ENCODE results near the gene ZNF473.

The ZNF473 gene

GRCh38 chr19:50025794-50026549 lies at the start of gene ZNF473:
TSS of gene ZNF473 (plus strand) at chr19:50026005. CDS start at chr19:50031083, 5,078 bp downstream.
- DNase-seq: peak; percentile 90

- no peak for DNase-seq
Measured at GRCh38 chr19:49976496-49976895, 49.3 kb upstream of the ZNF473 start.

DNA sequence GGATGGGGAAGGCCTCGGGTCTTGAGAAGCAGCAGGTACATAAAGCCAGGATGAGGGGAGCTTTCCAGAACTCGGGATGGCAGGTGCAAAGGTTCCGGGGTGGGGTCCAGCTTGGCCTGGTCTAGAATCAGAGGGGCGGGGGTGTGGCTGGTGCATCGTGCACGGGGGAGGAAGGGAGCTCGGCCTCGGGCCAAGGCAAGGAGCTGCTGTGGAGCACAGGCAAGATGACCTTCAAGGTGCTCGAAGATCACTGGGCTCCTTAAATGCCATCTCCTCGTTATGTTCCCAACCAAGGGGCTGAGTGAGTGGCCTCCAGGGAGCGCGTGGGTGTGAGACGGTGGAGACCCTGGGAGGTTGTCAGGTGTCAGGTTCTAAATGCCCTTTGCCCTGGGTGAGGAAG lies 48.7 kb upstream of the ZNF473 start:
- no peak for DNase-seq

GRCh38 chr19:49977881-49978280 lies 47.9 kb upstream of the ZNF473 start:
- DNase-seq: no peak

- no peak for DNase-seq
Measured at GRCh38 chr19:49978324-49978723, 47.5 kb upstream of the ZNF473 start.

DNA sequence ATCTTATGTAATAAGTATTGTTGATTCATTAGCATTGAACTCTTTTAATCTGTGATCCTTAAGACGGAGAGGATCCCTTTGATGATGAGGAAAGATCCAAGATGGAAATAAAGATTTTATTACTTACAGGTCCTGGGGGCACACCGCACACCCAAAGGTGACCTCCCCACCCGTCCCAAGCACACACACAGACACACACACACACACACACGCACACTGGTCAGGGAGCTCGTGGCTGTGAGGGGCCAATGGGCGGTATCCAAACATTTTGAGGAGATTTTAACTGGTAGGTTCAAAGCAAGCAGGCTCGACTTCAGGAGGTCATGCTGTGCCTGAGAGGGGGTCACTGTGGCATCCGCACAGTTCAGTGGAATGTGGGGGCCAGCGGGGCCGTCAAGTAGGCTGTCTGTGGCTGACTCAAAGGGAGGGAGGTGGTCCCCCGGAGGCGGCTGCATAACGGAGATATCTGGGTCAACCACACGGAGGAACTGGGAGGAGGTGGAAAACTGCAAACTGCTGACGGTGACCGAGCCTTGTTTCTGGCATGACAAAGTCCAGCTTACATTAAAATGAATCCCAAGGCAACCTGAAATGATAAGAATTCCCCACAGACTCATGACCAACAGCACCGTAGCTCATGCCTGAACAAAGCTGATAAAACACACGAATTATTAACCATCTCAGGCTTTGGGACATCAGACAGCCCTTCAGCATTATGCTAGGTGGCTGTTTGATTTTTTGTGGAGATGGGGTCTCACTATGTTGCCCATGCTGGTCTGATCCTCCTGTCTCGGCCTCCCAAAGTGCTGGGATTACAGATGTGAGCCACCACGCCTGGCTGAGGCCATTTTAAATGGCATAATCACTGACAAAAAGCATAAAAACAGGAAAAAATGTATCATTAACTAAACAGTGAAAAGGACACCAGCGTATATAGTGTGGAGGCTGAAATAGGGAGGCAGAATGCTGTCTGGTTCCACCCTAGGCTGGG lies 43.9 kb upstream of the ZNF473 start:
- no peak for DNase-seq

GRCh38 chr19:49983645-49984229 lies 42.1 kb upstream of the ZNF473 start:
- DNase-seq: peak; percentile 81

DNA sequence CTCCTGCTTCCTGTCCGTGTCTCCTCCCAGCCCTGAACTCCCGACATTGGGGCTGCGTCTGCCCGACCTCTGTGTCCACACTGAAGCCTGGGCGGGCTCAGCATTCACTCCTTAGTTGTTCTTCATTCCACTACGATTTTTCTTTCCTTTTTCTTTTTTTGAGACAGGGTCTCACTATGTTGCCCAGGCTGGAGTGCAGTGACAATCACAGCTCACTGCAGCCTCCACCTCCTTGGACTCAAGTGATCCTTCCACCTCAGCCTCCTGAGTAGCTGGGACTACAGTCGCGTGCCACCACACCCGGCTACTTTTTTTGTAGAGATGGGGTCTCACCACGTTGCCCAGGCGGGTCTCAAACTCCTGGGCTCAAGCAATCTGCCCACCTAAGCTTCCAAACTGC lies 41.3 kb upstream of the ZNF473 start:
- DNase-seq: no peak

DNA sequence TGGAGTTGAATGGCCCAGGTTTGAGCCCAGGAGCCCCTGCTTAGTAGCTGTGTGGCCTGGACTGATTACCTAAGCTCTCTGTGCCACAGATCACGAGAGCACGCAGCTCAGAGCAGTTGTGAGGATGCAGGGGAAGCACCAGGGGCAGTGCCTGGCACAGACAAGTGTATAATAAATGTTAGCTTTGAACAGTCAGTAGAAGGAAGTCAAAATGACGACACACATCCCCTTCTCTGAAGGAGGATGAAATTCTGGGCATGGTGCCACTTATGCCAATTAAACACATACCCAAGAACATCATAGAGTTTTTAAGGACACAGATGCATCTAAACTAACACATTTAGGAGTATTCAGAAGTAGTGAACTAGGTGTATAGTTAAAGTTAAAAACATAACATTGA lies 39.9 kb upstream of the ZNF473 start:
- no peak for DNase-seq

DNA sequence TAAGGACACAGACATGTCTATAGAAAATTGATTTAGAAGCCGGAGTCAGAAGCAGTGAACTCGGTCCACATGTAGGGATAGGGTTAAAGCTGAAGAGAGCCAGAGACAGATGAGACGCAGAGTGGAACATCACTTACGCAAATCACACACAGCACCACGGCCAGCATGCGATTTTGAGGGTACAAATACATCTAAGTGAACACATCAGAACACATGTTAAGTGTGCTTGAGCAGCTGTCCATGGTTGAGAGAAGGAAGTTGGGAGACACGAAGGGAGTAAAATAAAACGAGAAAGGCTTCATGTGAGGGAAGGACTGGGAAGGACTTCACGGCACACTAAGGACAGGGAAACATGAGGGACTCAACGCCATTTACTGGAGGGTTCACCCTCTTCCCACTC lies 39.5 kb upstream of the ZNF473 start:
- no peak for DNase-seq

- peak; percentile 67 for DNase-seq
Measured at GRCh38 chr19:49987159-49987698, 38.6 kb upstream of the ZNF473 start.

- DNase-seq: no peak
Measured at GRCh38 chr19:49988007-49988406, 37.8 kb upstream of the ZNF473 start.

DNA sequence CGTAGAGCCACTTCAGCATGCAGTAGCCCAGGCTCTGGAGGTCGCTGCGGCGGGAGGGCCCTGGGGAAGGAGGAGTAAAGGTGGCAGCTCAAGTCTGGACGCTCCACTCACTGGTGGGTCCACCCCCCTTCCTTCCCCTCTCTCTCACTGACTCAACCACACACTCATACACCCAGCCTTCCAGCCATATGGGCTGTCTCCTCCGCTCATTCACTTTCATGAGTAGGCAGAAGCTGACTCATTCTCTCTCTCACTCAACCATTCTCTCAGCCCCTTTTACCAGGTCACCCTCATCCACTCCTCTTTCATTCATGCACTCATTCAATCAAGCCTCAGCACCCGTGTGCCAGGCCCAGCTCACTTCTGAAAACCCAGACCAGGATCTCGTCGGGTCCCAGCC lies 37.4 kb upstream of the ZNF473 start:
- DNase-seq: no peak

- DNase-seq: no peak
Measured at GRCh38 chr19:49997709-49998108, 28.1 kb upstream of the ZNF473 start.

- DNase-seq: no peak
Measured at GRCh38 chr19:49999371-50000010, 26.3 kb upstream of the ZNF473 start.

DNA sequence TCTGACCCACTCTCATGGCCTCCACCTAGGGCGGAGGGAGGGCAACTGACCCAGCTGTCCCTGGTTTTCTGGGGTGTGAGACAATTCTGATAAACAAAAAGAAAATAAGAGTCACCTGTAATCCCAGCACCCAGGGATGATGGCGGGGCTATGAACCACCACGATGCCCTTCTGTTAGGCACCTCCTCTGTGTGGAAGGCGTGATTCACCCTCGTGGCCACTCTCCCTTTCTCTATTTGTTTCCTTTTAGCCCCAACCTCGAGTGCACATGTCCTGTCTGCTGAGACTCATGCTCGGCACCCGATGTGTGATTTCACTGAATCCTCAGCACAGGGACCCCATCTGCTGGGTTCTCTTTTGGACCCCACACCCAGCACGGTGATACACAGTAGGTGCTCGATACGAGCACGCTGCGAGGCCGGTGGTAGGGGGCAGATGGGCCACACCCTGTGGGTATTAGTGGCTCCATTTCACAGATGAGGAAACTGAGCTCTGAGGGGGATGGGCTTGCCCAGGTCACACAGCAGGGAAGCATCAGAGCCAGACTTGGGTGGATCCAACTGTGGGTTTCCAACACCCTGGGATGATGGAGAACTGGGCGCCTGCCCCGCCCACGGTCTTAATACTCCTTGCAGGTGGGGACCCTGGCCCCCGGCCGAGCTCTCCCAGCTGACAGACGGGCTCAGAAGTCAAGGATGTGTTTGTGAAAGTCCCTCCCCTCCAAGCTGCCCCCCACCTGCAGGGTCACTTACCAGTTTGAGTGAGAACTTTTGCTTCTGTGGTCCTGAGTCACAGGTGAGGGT lies 25.6 kb upstream of the ZNF473 start:
- DNase-seq: no peak

DNA sequence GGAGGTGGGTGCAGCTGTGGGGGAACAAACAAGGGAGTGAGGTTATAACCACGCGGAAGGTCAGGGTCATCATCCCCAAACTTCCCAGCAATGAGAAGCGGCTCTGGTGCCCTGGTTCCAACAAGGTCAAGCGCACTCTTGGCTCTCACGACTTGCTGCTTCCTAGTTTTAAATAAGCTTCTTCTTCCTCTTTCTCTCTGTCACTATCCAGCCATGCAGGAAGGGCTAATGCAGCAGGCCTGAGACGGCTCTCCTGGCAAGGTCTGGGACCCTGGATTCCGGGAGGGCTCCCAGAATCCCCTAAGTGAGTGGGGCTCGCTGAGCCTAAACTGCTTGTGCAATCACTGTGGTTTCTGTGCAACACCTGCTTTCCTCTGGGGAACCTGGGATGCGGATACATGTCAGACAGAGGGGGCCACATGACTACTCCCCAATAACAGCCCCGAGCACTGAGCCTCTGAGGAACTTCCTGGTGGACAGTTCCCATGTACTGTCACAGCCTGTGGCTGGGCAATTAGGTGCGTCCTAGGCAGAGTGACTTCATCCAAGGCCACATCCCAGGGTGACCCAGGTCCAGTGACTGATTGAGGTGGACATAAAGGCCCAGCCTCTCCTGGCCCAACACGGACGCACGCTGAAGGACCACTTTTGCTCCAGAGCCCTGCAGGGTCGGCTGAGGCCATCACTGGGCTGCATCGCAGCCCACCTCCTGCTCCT lies 24.8 kb upstream of the ZNF473 start:
- DNase-seq: no peak

DNA sequence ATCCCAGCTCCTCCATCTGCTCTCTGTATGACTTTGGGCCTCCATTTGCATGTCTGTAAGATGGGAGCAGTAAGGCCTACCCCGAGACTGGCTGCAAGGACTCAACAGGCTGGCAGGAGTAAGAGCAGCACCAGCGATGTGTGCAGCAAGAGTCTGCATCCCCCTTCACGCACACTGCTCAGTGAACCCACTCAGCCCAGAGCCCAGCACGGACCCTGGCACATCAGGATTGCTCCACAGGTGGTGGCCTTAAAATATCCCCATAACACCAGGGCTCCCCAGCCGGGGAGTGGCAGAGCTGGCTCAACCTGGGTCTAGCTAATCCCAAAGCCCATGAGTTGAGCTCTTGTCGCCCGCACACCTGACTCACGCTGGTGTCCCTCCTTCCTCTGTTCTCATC lies 24.0 kb upstream of the ZNF473 start:
- no peak for DNase-seq

GRCh38 chr19:50002386-50002960 lies 23.3 kb upstream of the ZNF473 start:
- DNase-seq: no peak

DNA sequence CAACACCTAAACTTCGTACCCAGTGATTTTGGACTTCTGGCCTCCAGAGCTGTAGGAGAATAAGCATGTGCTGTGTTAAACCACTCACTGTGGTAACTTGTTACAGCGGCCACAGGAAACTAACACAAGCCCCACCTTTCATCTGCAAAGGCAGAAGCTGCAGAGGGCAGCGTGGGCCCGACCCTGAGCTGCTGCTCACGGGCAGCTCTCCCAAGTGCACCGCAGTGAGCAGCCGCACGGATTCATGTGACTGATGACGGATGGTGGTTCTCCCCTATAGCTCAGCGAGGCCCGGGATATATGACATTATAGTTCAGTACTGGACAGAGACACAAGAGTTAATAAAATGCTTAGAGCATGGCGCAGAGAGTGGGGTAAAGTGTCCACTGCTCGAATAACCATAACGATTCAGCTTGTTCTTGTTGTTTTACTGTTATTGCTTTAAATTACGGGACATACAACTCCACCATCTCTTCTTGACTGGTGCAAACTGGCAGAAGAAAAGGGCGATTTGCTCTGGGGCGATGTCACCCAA lies 22.5 kb upstream of the ZNF473 start:
- DNase-seq: no peak
